Stimulated activated CD4-positive, alpha-beta T cell treated with anti-CD3 and anti-CD28 coated beads, TNF-alpha, amount 100 ng/mL, for 4 hours (primary cell): Measurements from ENCODE around the gene IGF1R.

ENCODE experiments used
- DNase-seq, 3 experiments: peaks; one replicate each; pipeline ENCODE4 v3.0.0-alpha.2; 2020; ENCODE audit warnings: low read depth in 3 of 3

IGF1R gene

GRCh38 chr15:98745650-98746374 lies 97.5 kb downstream of the IGF1R start:
- DNase-seq: no peak

GRCh38 chr15:98746375-98747155 lies 98.2 kb downstream of the IGF1R start:
- no peak for DNase-seq

- DNase-seq: no peak
These were observed 103.4 kb downstream of the IGF1R start for GRCh38 chr15:98751767-98752166.

GRCh38 chr15:98753726-98754656 lies 105.7 kb downstream of the IGF1R start:
- no peak for DNase-seq

DNA sequence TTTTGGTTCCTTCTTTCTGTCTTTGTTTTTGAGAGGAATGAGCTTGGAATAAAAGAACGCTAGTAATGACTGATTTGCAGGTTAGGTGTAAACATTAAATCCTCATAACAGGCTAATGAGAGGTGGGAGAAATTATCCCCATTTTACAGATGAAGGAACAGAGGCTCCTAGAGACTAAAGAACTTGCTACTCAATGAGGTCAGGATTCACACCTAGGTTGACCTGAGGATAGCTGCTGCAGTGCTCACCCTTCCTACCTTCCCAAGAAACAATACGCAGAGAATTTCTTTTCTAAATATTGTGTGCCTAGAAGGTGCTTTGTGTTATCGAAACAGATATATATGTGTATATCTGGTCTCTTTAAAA lies 106.3 kb downstream of the IGF1R start:
- no peak for DNase-seq

- DNase-seq: no peak
These were observed 106.8 kb downstream of the IGF1R start for GRCh38 chr15:98755138-98755537.

DNA sequence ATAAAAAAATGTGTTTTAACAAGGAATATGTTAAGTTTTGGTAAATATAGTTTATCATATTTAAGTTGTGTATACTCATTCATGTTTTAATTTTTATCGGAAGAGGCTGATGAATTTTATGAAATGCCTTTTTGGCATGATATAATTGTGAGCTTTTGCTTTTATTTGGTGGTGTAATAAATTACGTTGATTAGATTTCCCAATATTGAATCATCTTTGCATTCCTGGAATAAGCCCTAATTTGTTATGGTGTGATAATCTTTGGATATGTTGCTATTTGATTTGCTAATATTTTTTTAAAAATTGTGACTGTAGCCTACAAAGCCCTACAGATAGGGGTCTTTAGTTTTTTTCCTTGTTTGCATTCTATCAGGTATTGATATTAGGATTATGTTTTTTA lies 107.4 kb downstream of the IGF1R start:
- DNase-seq: no peak

DNA sequence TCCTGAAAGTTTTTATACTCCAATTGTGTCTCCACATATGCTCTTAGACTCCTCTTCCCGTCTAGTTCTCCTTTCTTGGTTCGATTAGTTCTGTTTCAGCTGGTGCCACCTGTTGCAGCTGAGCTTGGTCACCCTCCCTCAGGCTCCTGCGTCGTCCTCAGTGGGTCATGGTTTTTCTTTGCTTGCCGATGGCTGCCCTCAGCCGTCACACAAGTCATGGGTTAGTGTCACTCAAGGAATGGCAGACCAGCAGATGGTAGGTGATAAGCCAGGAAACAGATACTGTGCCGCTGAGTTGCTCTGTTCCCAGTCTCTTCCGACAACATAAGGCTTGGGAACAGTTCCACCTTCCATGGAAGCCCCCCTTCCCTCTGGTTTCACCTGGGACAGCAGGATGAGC lies 109.9 kb downstream of the IGF1R start:
- no peak for DNase-seq

DNA sequence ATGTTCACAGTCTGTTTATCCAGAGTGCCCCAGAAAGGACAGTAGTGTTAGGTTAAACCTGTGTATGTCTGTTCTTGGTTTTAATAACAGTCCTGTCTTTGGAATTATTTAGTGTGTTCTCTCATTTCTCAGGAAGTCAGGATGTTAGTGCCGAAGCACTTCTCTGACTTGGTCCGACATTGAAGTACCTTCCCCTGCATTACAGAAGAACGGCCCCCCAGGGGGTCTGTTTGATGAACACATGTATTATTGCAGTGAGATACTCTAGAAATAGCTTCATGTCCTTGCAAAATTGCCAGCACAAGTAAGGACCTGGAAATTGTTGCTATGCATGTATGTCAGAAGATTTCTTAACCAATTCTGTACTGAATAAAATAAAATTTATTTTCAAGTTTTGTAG lies 110.9 kb downstream of the IGF1R start:
- DNase-seq: no peak

DNA sequence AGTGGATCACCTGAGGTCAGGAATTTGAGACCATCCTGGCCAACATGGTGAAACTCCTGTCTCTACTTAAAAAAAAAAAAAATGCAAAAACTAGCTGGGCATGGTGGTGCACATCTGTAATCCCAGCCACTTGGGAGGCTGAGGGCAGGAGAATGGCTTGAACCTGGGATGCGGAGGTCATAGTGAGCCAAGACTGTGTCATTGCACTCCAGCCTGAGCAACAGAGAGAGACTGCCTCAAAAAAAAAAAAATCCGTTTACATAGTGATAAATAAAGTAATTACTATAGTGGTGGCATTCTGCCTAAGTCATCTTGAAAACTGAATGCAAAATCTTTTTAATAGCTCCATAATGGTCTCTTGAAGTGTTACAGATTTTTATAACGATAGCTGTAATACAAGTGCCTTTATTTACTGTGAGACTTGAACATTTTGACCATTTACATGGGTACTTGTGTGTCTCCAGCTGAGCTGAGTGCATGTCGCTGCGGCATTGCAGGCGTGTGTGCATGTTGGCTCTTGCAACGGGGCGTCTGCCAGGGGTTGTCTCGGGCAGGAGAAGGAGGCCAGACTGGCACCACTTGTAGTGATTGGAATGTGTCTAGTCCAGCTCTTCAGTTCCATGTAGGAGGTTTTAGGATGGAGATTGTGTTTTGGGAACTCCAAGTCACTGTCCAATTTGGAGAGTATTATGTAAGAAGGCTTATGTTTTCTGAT lies 111.9 kb downstream of the IGF1R start:
- no peak for DNase-seq

- DNase-seq: no peak
These were observed 112.6 kb downstream of the IGF1R start for GRCh38 chr15:98760975-98761374.

DNA sequence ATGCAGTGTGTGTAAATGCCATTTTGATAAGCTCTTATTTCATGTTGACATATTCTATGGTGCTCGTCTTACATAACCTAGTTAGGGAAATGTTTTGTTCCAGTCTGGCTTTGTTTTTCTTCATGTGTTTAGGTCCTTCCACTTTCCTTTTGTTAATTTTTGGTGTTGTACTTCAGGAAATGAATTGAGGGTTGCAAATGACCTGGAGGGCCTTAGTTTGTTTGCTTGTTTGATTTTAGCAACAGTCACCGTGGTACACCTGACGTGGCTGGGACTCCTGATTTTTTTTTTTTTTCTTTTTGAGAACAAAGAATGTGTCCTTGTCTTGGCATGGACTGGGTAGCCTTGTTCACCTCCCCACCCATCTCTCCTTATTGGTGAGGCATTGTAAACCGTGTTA lies 114.8 kb downstream of the IGF1R start:
- DNase-seq: no peak

- DNase-seq: no peak
These were observed 116.0 kb downstream of the IGF1R start for GRCh38 chr15:98764291-98764690.

DNA sequence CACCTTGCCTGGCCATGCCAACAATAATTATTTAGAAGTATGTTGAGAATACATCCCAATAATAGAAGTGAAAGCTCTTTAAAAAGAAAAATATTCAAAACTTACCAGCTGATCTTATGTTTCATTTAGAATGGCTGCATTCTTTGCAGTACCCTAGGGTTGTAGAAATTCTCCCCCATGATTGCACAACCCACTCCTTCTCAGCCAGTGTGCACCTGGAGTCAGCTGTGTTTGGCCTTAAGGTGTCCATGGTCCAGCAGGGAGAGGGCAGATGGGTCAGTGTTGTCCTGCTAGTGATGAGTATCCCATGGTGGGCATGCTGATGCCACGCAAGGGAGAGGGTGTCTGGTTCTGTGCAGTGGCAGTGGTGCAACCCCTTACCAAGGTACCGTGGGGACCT lies 117.3 kb downstream of the IGF1R start:
- DNase-seq: no peak

- DNase-seq: no peak
These were observed 119.4 kb downstream of the IGF1R start for GRCh38 chr15:98767692-98768091.

DNA sequence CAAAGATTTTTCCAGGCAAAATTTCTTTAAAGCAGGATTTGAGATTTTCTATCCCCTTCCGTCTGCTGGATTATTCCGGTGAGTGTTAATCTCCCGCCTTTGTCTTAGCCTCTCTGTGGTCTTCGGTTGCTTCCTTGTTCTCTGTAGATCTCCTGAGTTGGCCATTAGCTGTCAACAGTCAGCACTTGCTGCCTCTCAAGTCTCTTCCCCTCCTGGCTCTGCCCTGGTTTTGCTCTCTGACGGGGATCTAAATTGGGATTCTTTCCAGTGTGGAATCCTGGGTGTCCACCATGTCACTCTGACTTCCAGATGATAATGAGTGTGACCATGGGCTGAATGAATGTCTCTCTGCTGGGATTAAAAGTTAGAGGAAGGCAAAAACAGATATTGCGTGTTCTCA lies 121.5 kb downstream of the IGF1R start:
- DNase-seq: no peak

- no peak for DNase-seq
These were observed 122.6 kb downstream of the IGF1R start for GRCh38 chr15:98770984-98771383.

GRCh38 chr15:98771541-98771940 lies 123.2 kb downstream of the IGF1R start:
- DNase-seq: no peak

DNA sequence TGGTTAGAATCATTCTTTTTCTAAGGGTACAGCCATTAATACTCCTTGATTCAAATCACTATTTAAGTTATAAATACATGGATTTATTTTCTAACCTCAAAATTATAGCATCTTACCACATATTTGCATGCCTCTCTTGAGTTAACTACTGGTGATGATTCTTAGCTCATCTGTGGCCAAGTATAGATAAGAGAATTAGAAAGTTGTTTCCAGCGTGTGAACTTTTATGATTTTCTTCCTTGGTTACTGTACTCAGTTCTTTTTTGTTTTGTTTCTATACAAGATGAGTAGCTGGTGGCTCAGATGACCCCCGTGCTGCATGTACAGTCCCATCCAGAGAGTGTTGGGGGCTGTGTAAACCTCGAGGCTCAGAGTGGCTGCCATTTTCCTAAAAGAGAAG lies 124.6 kb downstream of the IGF1R start:
- DNase-seq: no peak

DNA sequence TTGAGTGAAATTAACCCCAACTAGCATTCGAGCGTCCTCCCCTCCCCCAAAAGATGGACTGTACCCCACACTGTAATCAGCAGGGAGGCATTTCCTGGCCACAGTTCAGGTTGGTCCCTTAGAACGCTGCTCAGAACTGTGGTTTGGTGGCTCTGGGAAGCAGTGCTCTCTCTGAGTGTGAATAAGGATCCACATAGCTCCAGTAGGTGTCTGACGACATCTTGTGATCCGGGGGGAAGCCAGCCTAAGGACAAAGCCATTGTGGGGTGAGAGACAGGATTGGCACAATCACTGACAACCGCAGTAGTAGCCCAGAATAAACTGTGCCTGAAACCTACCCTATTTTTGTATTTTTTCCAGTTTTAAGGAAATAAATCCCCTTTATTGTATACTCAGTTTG lies 125.3 kb downstream of the IGF1R start:
- no peak for DNase-seq

GRCh38 chr15:98774756-98775497 lies 126.6 kb downstream of the IGF1R start:
- no peak for DNase-seq
